ENCODE measurements around the gene ITGA11. TPM values are rescaled to one million over a fixed set of nuclear protein-coding genes. Genes with fewer than 3 reads are reported as not detected.

ITGA11 gene
- total RNA-seq, 1 donor from 2014 or later = 193 TPM

GRCh38 chr15:68339481-68339880 is 92.5 kb downstream of the ITGA11 start:
- no peak overlapping the region for H3K27ac Mint-ChIP-seq (ENCODE audit: unreplicated experiment)
- Histone ChIP-seq H3K36me3 (ENCODE audit: insufficient read depth, low read length) (peaks cover 10% of the 10 kb centered on the region), H3K9me3 (ENCODE audit: insufficient read depth, low read depth, low read length) (no peaks in the 10 kb centered on the region), H3K27me3 (ENCODE audit: insufficient read depth, low read length) (no peaks in the 10 kb centered on the region), H3K9ac (ENCODE audit: low read length) (no peak overlapping the region), H4K20me1 (ENCODE audit: insufficient read depth, low read length) (no peaks in the 10 kb centered on the region), H3K4me2 (ENCODE audit: low read length) (no peak overlapping the region), H3K79me2 (ENCODE audit: insufficient read depth, low read length) (no peaks in the 10 kb centered on the region), H3K4me1 (ENCODE audit: insufficient read depth, low read length) (peaks cover 25% of the 10 kb centered on the region), H2AFZ (ENCODE audit: low read depth, low read length) (no peak overlapping the region), H3K4me3 (ENCODE audit: insufficient read depth, low read depth, low read length) (no peak overlapping the region), H3K27ac (ENCODE audit: low read depth, low read length) (no peak overlapping the region)
- H3K4me1 Mint-ChIP-seq (ENCODE audit: low read depth, unreplicated experiment) = peaks cover 33% of the 10 kb centered on the region
- TF ChIP-seq EZH2 (IDR thresholded peaks at IDR 0.05; ENCODE audit: insufficient read depth, low read length) = no peak
- TF ChIP-seq CTCF (IDR thresholded peaks at IDR 0.05; ENCODE audit: insufficient read depth, low read depth, low read length) = no peak
- FAIRE-seq (no peak), DNase-seq (ENCODE audit: low read depth) (no peak)
- H3K9me3 Mint-ChIP-seq (ENCODE audit: unreplicated experiment) = no peaks in the 10 kb centered on the region
- H3K27me3 Mint-ChIP-seq (ENCODE audit: low read depth, unreplicated experiment) = no peaks in the 10 kb centered on the region
- no peak overlapping the region for H3K4me3 Mint-ChIP-seq (ENCODE audit: unreplicated experiment)
- H3K36me3 Mint-ChIP-seq (ENCODE audit: low read depth, unreplicated experiment) = peaks cover 55% of the 10 kb centered on the region

DNA sequence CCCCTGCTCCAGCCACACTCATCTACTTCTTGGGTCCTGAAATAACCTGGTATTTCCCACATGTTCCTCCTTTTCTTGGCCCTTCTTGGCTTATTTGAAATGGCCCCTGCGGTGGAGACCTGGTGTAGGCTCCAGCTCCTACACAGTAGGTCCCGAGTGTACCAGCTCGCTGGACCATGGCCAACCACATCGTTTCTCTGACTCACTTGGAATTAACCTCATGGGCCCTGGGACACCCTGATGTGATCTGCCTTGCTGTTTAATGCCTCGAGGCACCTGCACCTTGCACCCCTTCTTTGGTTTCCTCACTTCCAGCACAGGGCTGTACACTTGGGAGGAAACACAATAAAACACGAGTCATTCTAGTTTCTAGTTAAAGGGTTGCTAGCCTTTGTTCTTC is 94.1 kb downstream of the ITGA11 start:
- Histone ChIP-seq H3K4me1 (ENCODE audit: insufficient read depth, low read length) (peaks cover 38% of the 10 kb centered on the region), H3K4me3 (ENCODE audit: insufficient read depth, low read depth, low read length) (no peak overlapping the region), H3K36me3 (ENCODE audit: insufficient read depth, low read length) (peaks cover 3% of the 10 kb centered on the region), H3K4me2 (ENCODE audit: low read length) (no peak overlapping the region), H3K9me3 (ENCODE audit: insufficient read depth, low read depth, low read length) (no peaks in the 10 kb centered on the region), H3K27ac (ENCODE audit: low read depth, low read length) (no peak overlapping the region), H4K20me1 (ENCODE audit: insufficient read depth, low read length) (no peaks in the 10 kb centered on the region), H3K79me2 (ENCODE audit: insufficient read depth, low read length) (no peaks in the 10 kb centered on the region), H3K9ac (ENCODE audit: low read length) (no peak overlapping the region), H2AFZ (ENCODE audit: low read depth, low read length) (no peak overlapping the region), H3K27me3 (ENCODE audit: insufficient read depth, low read length) (no peaks in the 10 kb centered on the region)
- no peak for TF ChIP-seq EZH2 (IDR thresholded peaks at IDR 0.05; ENCODE audit: insufficient read depth, low read length)
- no peak for TF ChIP-seq CTCF (IDR thresholded peaks at IDR 0.05; ENCODE audit: insufficient read depth, low read depth, low read length)
- Mint-ChIP-seq H3K36me3 (ENCODE audit: low read depth, unreplicated experiment) (peaks cover 47% of the 10 kb centered on the region), H3K9me3 (ENCODE audit: unreplicated experiment) (no peaks in the 10 kb centered on the region), H3K4me3 (ENCODE audit: unreplicated experiment) (no peak overlapping the region), H3K27ac (ENCODE audit: unreplicated experiment) (no peak overlapping the region), H3K27me3 (ENCODE audit: low read depth, unreplicated experiment) (no peaks in the 10 kb centered on the region), H3K4me1 (ENCODE audit: low read depth, unreplicated experiment) (peaks cover 41% of the 10 kb centered on the region)
- DNase-seq (ENCODE audit: low read depth) = no peak
- FAIRE-seq = no peak

DNA sequence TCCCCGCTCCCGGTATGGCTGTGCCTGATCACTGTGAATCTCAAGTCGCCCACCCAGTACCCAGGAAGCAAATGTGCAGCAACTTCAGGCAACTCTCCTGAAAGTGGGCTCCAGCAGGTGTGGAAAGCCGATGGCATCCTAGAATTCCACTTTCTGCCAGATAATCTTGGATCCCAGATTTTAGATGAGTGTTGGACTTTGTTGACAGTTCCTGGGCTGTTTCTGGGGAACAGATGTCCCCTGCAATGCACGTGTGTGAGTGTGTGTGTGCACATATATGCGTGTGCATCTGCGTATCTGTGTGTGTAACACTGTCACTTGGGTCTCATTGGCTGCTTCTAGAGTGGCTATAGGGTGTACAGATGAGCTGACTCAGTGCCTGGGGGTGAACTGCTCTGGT is 95.4 kb downstream of the ITGA11 start:
- peaks cover 34% of the 10 kb centered on the region for H3K4me1 Mint-ChIP-seq (ENCODE audit: low read depth, unreplicated experiment)
- no peak for TF ChIP-seq CTCF (IDR thresholded peaks at IDR 0.05; ENCODE audit: insufficient read depth, low read depth, low read length)
- TF ChIP-seq EZH2 (IDR thresholded peaks at IDR 0.05; ENCODE audit: insufficient read depth, low read length) = no peak
- Histone ChIP-seq H3K9me3 (ENCODE audit: insufficient read depth, low read depth, low read length) (no peaks in the 10 kb centered on the region), H3K36me3 (ENCODE audit: insufficient read depth, low read length) (peaks cover 5% of the 10 kb centered on the region), H3K4me2 (ENCODE audit: low read length) (no peak overlapping the region), H4K20me1 (ENCODE audit: insufficient read depth, low read length) (no peaks in the 10 kb centered on the region), H3K4me3 (ENCODE audit: insufficient read depth, low read depth, low read length) (no peak overlapping the region), H2AFZ (ENCODE audit: low read depth, low read length) (no peak overlapping the region), H3K9ac (ENCODE audit: low read length) (no peak overlapping the region), H3K27ac (ENCODE audit: low read depth, low read length) (no peak overlapping the region), H3K27me3 (ENCODE audit: insufficient read depth, low read length) (no peaks in the 10 kb centered on the region), H3K4me1 (ENCODE audit: insufficient read depth, low read length) (peaks cover 35% of the 10 kb centered on the region), H3K79me2 (ENCODE audit: insufficient read depth, low read length) (no peaks in the 10 kb centered on the region)
- DNase-seq (ENCODE audit: low read depth) (no peak), FAIRE-seq (no peak)
- H3K4me3 Mint-ChIP-seq (ENCODE audit: unreplicated experiment) = no peak overlapping the region
- peaks cover 45% of the 10 kb centered on the region for H3K36me3 Mint-ChIP-seq (ENCODE audit: low read depth, unreplicated experiment)
- peak overlapping the region; percentile 62 for H3K27ac Mint-ChIP-seq (ENCODE audit: unreplicated experiment)
- H3K27me3 Mint-ChIP-seq (ENCODE audit: low read depth, unreplicated experiment) = no peaks in the 10 kb centered on the region
- H3K9me3 Mint-ChIP-seq (ENCODE audit: unreplicated experiment) = no peaks in the 10 kb centered on the region
